HG03135 (cell line): ENCODE measurements around the gene GPR137B.

Experiments
- ATAC-seq: cut with Tn5 transposase; IDR thresholded peaks from one replicate; pipeline ENCODE4 v1.9.1; 2021; ENCODE audit warnings: mild to moderate bottlenecking, moderate library complexity; ENCODE audit not compliant: unreplicated experiment

The GPR137B gene

GRCh38 chr1:236251587-236251986 is 109.2 kb downstream of the GPR137B start:
- ATAC-seq: no peak

GRCh38 chr1:236253119-236253518 is 110.8 kb downstream of the GPR137B start:
- no peak for ATAC-seq

- no peak for ATAC-seq
Observed at GRCh38 chr1:236253918-236254637, 111.7 kb downstream of the GPR137B start.

GRCh38 chr1:236257216-236257615 is 114.9 kb downstream of the GPR137B start:
- no peak for ATAC-seq

GRCh38 chr1:236258114-236258622 is 115.8 kb downstream of the GPR137B start:
- ATAC-seq: no peak
